ENCODE data around the gene UBE2D2.

DNA sequence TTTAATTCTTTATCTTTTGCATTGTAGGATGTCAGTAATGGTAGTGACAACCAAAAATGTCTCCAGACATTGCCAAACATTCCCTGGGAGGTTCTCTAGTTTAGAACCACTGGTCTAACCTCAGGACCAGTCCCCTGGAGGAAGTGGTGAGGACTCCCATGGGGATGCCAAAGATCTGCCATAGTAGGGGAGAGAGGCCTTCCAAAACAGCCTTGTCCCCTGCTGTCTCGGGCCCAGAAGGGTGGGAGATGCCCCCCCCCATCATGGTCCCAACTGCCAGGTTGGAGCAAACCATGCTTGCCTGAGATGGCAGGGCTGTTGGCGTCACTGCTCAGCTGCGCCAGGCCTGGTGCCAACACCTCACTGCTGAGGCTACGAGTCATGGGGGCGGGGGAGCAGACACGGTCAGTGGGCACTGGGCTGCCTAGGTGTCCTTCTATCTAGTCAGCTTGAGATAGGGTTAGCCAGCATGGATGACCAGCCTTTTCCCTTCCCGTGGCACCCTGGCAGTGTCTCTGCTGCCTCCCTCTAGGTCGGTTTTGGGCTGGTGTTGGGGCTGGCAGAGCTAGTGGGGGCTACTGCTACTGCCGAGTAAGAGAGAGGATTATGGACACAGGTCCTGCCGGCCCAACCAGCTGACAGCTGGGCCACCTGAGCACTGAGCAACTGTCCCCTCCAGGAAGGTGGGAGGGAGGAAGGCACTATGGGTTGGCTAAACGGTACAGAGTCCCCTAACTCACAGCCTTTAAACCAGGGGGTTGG lies 78.7 kb downstream of the UBE2D2 start:
- TF ChIP-seq POLR2AphosphoS5 (IDR thresholded peaks at IDR 0.05) (no peak), EP300 (IDR thresholded peaks at IDR 0.05) (no peak), POLR2A (IDR thresholded peaks at IDR 0.05) (no peak)
- TF ChIP-seq, protein P1, sequence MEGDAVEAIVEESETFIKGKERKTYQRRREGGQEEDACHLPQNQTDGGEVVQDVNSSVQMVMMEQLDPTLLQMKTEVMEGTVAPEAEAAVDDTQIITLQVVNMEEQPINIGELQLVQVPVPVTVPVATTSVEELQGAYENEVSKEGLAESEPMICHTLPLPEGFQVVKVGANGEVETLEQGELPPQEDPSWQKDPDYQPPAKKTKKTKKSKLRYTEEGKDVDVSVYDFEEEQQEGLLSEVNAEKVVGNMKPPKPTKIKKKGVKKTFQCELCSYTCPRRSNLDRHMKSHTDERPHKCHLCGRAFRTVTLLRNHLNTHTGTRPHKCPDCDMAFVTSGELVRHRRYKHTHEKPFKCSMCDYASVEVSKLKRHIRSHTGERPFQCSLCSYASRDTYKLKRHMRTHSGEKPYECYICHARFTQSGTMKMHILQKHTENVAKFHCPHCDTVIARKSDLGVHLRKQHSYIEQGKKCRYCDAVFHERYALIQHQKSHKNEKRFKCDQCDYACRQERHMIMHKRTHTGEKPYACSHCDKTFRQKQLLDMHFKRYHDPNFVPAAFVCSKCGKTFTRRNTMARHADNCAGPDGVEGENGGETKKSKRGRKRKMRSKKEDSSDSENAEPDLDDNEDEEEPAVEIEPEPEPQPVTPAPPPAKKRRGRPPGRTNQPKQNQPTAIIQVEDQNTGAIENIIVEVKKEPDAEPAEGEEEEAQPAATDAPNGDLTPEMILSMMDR (IDR thresholded peaks at IDR 0.05) = no peak

Measured in gastroesophageal sphincter (tissue), 3 donors.